Osteocyte (in vitro differentiated cells): Measurements from ENCODE around the gene MEDAG. TPM values are rescaled to one million over a fixed set of nuclear protein-coding genes. Genes with fewer than 3 reads are reported as not detected.

Experiments
- DNase-seq: peaks from one replicate; pipeline ENCODE4 v3.0.0; 2021; ENCODE audit warnings: mixed read lengths; ENCODE audit not compliant: unreplicated experiment; ENCODE audit errors: extremely low spot score
- H3K27ac Mint-ChIP-seq: one replicate; pipeline ENCODE4 v1.8.0; 2021; ENCODE audit warnings: mild to moderate bottlenecking, mixed read lengths; ENCODE audit not compliant: unreplicated experiment
- H3K27me3 Mint-ChIP-seq: one replicate; pipeline ENCODE4 v1.8.0; 2021; ENCODE audit warnings: mixed read lengths; ENCODE audit not compliant: unreplicated experiment
- H3K36me3 Mint-ChIP-seq: one replicate; pipeline ENCODE4 v1.8.0; 2021; ENCODE audit warnings: mixed read lengths; ENCODE audit not compliant: unreplicated experiment
- H3K4me1 Mint-ChIP-seq: one replicate; pipeline ENCODE4 v1.8.0; 2021; ENCODE audit warnings: mixed read lengths; ENCODE audit not compliant: unreplicated experiment
- H3K4me3 Mint-ChIP-seq: one replicate; pipeline ENCODE4 v1.8.0; 2021; ENCODE audit warnings: mild to moderate bottlenecking, moderate library complexity, mixed read lengths; ENCODE audit not compliant: unreplicated experiment
- H3K9me3 Mint-ChIP-seq: one replicate; pipeline ENCODE4 v1.8.0; 2021; ENCODE audit warnings: mixed read lengths; ENCODE audit not compliant: unreplicated experiment
- CTCF ChIP-seq: fragments of 200-600 bp; sonication (generic); IDR thresholded peaks from 2 replicates; pipeline ENCODE4 v1.5.0; 2021; ENCODE audit warnings: antibody characterized with exemption, mild to moderate bottlenecking, moderate library complexity
- total RNA-seq: library from RNA; stranded (reverse); gene quantifications from 2 replicates; pipeline ENCODE4 v1.2.1, GENCODE V29; 2021

The MEDAG gene
- total RNA-seq, 1 donor from 2014 or later, result 2.7 TPM

- no peak for DNase-seq
- Mint-ChIP-seq H3K4me3 (no peak overlapping the region), H3K4me1 (peaks cover 40% of the 10 kb centered on the region), H3K27me3 (no peaks in the 10 kb centered on the region), H3K36me3 (no peaks in the 10 kb centered on the region), H3K27ac (no peak overlapping the region), H3K9me3 (no peaks in the 10 kb centered on the region)
- TF ChIP-seq CTCF, result no peak
Measured at GRCh38 chr13:30974350-30974749, 68.3 kb downstream of the MEDAG start.

Other genes starting within 250 kb of the MEDAG start
- not detected in 2 replicates for gene ALOX5AP, start 170.7 kb upstream of the MEDAG start, total RNA-seq
- not detected in 2 replicates for gene TEX26, start 26.4 kb downstream of the MEDAG start, total RNA-seq